Brain microvascular endothelial cell (primary cell): ENCODE results near the gene GOLGA7B.

ENCODE experiments used
- DNase-seq: peaks from one replicate; pipeline ENCODE4 v3.0.0-alpha.2; 2020
- H3K27ac ChIP-seq: fragments of 250-450 bp; sonication (Bioruptor Pico); 2 replicates; pipeline ENCODE4 v1.5.1; 2020; ENCODE audit warnings: mild to moderate bottlenecking, moderate library complexity
- H3K27me3 ChIP-seq: fragments of 250-450 bp; sonication (Bioruptor Pico); replicated peaks from 2 replicates; pipeline ENCODE4 v1.5.1; 2020; ENCODE audit warnings: mild to moderate bottlenecking
- H3K36me3 ChIP-seq: fragments of 250-450 bp; sonication (Bioruptor Pico); replicated peaks from 2 replicates; pipeline ENCODE4 v1.5.1; 2020; ENCODE audit warnings: mild to moderate bottlenecking
- H3K4me3 ChIP-seq: 2 replicates; pipeline ENCODE4 v1.5.1; 2011; ENCODE audit warnings: low read depth, mild to moderate bottlenecking, control low read depth, low read length, moderate library complexity
- CTCF ChIP-seq: IDR thresholded peaks from 2 replicates; pipeline ENCODE4 v1.5.1; 2011; ENCODE audit warnings: low read depth, mild to moderate bottlenecking, moderate library complexity, low read length, control low read depth, inconsistent platforms; ENCODE audit errors: missing control alignments
- in situ Hi-C: cut with HindIII; loops from 2 replicates; pipeline ENCODE4 v1.10.0; 2017; ENCODE audit warnings: low sequenced_read_pairs, low pct_ligation_motif_present

GOLGA7B gene

GRCh38 chr10:97810446-97810845, 39.2 kb upstream of the GOLGA7B start:
- TF ChIP-seq CTCF, result no peak
- in situ Hi-C loops, result no loop called here
- Histone ChIP-seq H3K36me3 (no peaks in the 10 kb centered on the region), H3K27ac (no peak overlapping the region), H3K4me3 (no peak overlapping the region), H3K27me3 (no peaks in the 10 kb centered on the region)
- peak; percentile 13 for DNase-seq

GRCh38 chr10:97811958-97812357, 37.7 kb upstream of the GOLGA7B start:
- in situ Hi-C loops, result no loop called here
- Histone ChIP-seq H3K4me3 (no peak overlapping the region), H3K27me3 (no peaks in the 10 kb centered on the region), H3K27ac (no peak overlapping the region), H3K36me3 (no peaks in the 10 kb centered on the region)
- DNase-seq, result no peak
- TF ChIP-seq CTCF, result no peak

GRCh38 chr10:97812696-97813095, 36.9 kb upstream of the GOLGA7B start:
- no peak overlapping the region for H3K27ac ChIP-seq
- H3K27me3 ChIP-seq, result peaks cover 4% of the 10 kb centered on the region
- DNase-seq, result no peak
- no peaks in the 10 kb centered on the region for H3K36me3 ChIP-seq
- H3K4me3 ChIP-seq, result no peak overlapping the region
- in situ Hi-C loops, result no loop called here
- TF ChIP-seq CTCF, result no peak

- Histone ChIP-seq H3K27ac (no peak overlapping the region), H3K36me3 (no peaks in the 10 kb centered on the region), H3K27me3 (peaks cover 6% of the 10 kb centered on the region), H3K4me3 (no peak overlapping the region)
- in situ Hi-C loops, result no loop called here
- TF ChIP-seq CTCF, result no peak
- no peak for DNase-seq
These were observed 36.3 kb upstream of the GOLGA7B start for GRCh38 chr10:97813311-97813710.

GRCh38 chr10:97814996-97815395, 34.6 kb upstream of the GOLGA7B start:
- in situ Hi-C loops, result no loop called here
- Histone ChIP-seq H3K27me3 (peaks cover 8% of the 10 kb centered on the region), H3K36me3 (no peaks in the 10 kb centered on the region), H3K4me3 (no peak overlapping the region), H3K27ac (no peak overlapping the region)
- no peak for DNase-seq
- no peak for TF ChIP-seq CTCF

GRCh38 chr10:97816609-97817008, 33.0 kb upstream of the GOLGA7B start:
- Histone ChIP-seq H3K4me3 (no peak overlapping the region), H3K27me3 (peaks cover 8% of the 10 kb centered on the region), H3K27ac (no peak overlapping the region), H3K36me3 (no peaks in the 10 kb centered on the region)
- TF ChIP-seq CTCF, result no peak
- no peak for DNase-seq
- in situ Hi-C loops, result no loop called here
